Osteocyte (in vitro differentiated cells): ENCODE results near the gene ZNF235. TPM values are rescaled to one million over a fixed set of nuclear protein-coding genes. Genes with fewer than 3 reads are reported as not detected.

ENCODE experiments used
- DNase-seq: peaks from one replicate; pipeline ENCODE4 v3.0.0; 2021; ENCODE audit warnings: mixed read lengths; ENCODE audit not compliant: unreplicated experiment; ENCODE audit errors: extremely low spot score
- H3K27ac Mint-ChIP-seq: one replicate; pipeline ENCODE4 v1.8.0; 2021; ENCODE audit warnings: mild to moderate bottlenecking, mixed read lengths; ENCODE audit not compliant: unreplicated experiment
- H3K27me3 Mint-ChIP-seq: one replicate; pipeline ENCODE4 v1.8.0; 2021; ENCODE audit warnings: mixed read lengths; ENCODE audit not compliant: unreplicated experiment
- H3K36me3 Mint-ChIP-seq: one replicate; pipeline ENCODE4 v1.8.0; 2021; ENCODE audit warnings: mixed read lengths; ENCODE audit not compliant: unreplicated experiment
- H3K4me1 Mint-ChIP-seq: one replicate; pipeline ENCODE4 v1.8.0; 2021; ENCODE audit warnings: mixed read lengths; ENCODE audit not compliant: unreplicated experiment
- H3K4me3 Mint-ChIP-seq: one replicate; pipeline ENCODE4 v1.8.0; 2021; ENCODE audit warnings: mild to moderate bottlenecking, moderate library complexity, mixed read lengths; ENCODE audit not compliant: unreplicated experiment
- H3K9me3 Mint-ChIP-seq: one replicate; pipeline ENCODE4 v1.8.0; 2021; ENCODE audit warnings: mixed read lengths; ENCODE audit not compliant: unreplicated experiment
- CTCF ChIP-seq: fragments of 200-600 bp; sonication (generic); IDR thresholded peaks from 2 replicates; pipeline ENCODE4 v1.5.0; 2021; ENCODE audit warnings: antibody characterized with exemption, mild to moderate bottlenecking, moderate library complexity
- total RNA-seq: library from RNA; stranded (reverse); gene quantifications from 2 replicates; pipeline ENCODE4 v1.2.1, GENCODE V29; 2021

Gene ZNF235
- total RNA-seq, 1 donor from 2014 or later: 8.9 TPM

GRCh38 chr19:44280916-44281315 is 23.9 kb downstream of the ZNF235 start:
- TF ChIP-seq CTCF: no peak
- H3K27me3 Mint-ChIP-seq: no peaks in the 10 kb centered on the region
- peaks cover 16% of the 10 kb centered on the region for H3K36me3 Mint-ChIP-seq
- DNase-seq: no peak
- no peak overlapping the region for H3K27ac Mint-ChIP-seq
- H3K4me1 Mint-ChIP-seq: no peaks in the 10 kb centered on the region
- no peak overlapping the region for H3K4me3 Mint-ChIP-seq
- H3K9me3 Mint-ChIP-seq: peaks cover 26% of the 10 kb centered on the region

DNA sequence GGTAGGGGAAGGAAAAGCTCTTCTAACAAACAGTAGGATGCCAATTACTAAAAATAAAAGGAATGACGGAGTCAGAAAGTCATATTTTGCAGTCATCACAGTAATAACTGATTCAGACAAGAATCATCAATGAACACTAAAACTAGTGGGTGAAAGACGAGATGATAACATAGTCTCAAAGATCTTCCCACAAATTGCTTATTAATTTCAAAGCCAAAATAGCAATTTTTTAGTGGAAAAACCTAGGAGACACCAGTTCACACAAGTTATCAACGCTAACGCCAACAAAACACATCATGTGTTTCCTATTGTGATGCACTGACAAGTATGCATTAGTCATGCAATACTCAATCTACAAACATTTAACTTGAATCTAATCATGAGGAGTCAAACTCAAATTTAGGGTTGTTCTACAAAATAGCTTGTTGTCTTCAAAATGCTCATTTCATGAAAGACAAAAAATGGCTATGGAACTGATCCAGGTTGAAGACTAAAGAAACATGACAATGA is 26.6 kb downstream of the ZNF235 start:
- Mint-ChIP-seq H3K27ac (no peak overlapping the region), H3K36me3 (peaks cover 35% of the 10 kb centered on the region), H3K27me3 (no peaks in the 10 kb centered on the region), H3K4me1 (no peaks in the 10 kb centered on the region), H3K9me3 (peaks cover 41% of the 10 kb centered on the region), H3K4me3 (no peak overlapping the region)
- no peak for TF ChIP-seq CTCF
- no peak for DNase-seq

- Mint-ChIP-seq H3K9me3 (peaks cover 48% of the 10 kb centered on the region), H3K4me3 (no peak overlapping the region), H3K27me3 (no peaks in the 10 kb centered on the region), H3K4me1 (no peaks in the 10 kb centered on the region), H3K36me3 (peaks cover 40% of the 10 kb centered on the region), H3K27ac (no peak overlapping the region)
- TF ChIP-seq CTCF: no peak
- DNase-seq: no peak
Measured at GRCh38 chr19:44277331-44277730, 27.5 kb downstream of the ZNF235 start.

GRCh38 chr19:44260695-44261446 is 44.0 kb downstream of the ZNF235 start:
- peaks cover 19% of the 10 kb centered on the region for H3K4me1 Mint-ChIP-seq
- peak overlapping the region; percentile 75 for H3K4me3 Mint-ChIP-seq
- H3K27ac Mint-ChIP-seq: peak overlapping the region; percentile 79
- DNase-seq: no peak
- TF ChIP-seq CTCF: no peak
- H3K36me3 Mint-ChIP-seq: peaks cover 12% of the 10 kb centered on the region
- peaks cover 20% of the 10 kb centered on the region for H3K9me3 Mint-ChIP-seq
- H3K27me3 Mint-ChIP-seq: no peaks in the 10 kb centered on the region

DNA sequence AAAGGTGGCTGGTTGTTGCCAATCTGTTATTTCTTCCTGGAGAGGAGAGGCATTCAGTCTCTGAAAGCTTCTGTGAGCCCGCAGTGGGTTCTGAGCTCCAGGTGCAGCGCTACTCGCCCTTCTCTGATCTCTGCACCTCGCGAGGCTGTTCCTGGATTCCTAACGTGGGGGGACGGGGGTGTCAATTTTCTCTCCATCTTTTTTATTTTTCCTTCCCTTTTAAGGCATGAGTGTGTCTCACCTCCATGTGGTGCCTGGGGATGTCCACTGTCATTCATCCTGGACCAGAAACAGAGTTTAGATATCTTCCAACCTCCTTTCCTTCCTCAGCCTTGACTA is 44.5 kb downstream of the ZNF235 start:
- no peak for TF ChIP-seq CTCF
- H3K27me3 Mint-ChIP-seq: no peaks in the 10 kb centered on the region
- H3K4me3 Mint-ChIP-seq: peak overlapping the region; percentile 75
- H3K27ac Mint-ChIP-seq: peak overlapping the region; percentile 79
- H3K4me1 Mint-ChIP-seq: peaks cover 19% of the 10 kb centered on the region
- peaks cover 26% of the 10 kb centered on the region for H3K9me3 Mint-ChIP-seq
- DNase-seq: no peak
- H3K36me3 Mint-ChIP-seq: peaks cover 14% of the 10 kb centered on the region
